ENCODE results near the gene ZFP57.

ZFP57 gene

GRCh38 chr6:29626948-29627754 is 53.8 kb downstream of the ZFP57 start:
- no peak for DNase-seq (ENCODE audit: low read depth in 1 of 2, low spot score in 1 of 2)

GRCh38 chr6:29625337-29625930 is 55.5 kb downstream of the ZFP57 start:
- no peak for DNase-seq (ENCODE audit: low read depth in 1 of 2, low spot score in 1 of 2)

GRCh38 chr6:29624520-29624961 is 56.4 kb downstream of the ZFP57 start:
- DNase-seq (ENCODE audit: low read depth in 1 of 2, low spot score in 1 of 2), result no peak
